HepG2 (cell line): ENCODE measurements around the gene NECTIN2. TPM values are rescaled to one million over a fixed set of nuclear protein-coding genes. Genes with fewer than 3 reads are reported as not detected.

Experiments used
- CSRNP1 ChIP-seq: sonication (generic); formaldehyde crosslinking; IDR thresholded peaks from 2 replicates; pipeline ENCODE4 v1.8.1; 2023; ENCODE audit warnings: mild to moderate bottlenecking, missing genetic modification reagents
- ERF ChIP-seq: IDR thresholded peaks from 2 replicates; pipeline ENCODE4 v1.6.1; 2018; ENCODE audit warnings: missing biosample characterization, missing genetic modification reagents
- FUBP1 ChIP-seq: sonication (generic); formaldehyde crosslinking; IDR thresholded peaks from 2 replicates; pipeline ENCODE4 v1.5.1; 2020; ENCODE audit warnings: missing genetic modification reagents, mild to moderate bottlenecking, borderline replicate concordance
- HES4 ChIP-seq: sonication (generic); formaldehyde crosslinking; IDR thresholded peaks from 2 replicates; pipeline ENCODE4 v1.9.0; 2021; ENCODE audit warnings: mild to moderate bottlenecking, missing genetic modification reagents, borderline replicate concordance
- ISL2 ChIP-seq: sonication (generic); formaldehyde crosslinking; IDR thresholded peaks from 2 replicates; pipeline ENCODE4 v1.5.0; 2020; ENCODE audit warnings: missing genetic modification reagents
- KDM2A ChIP-seq: sonication (generic); formaldehyde crosslinking; IDR thresholded peaks from 2 replicates; pipeline ENCODE4 v1.4.0; 2020; ENCODE audit warnings: low read depth, missing genetic modification reagents, borderline replicate concordance
- MLXIP ChIP-seq: sonication (generic); formaldehyde crosslinking; IDR thresholded peaks from 2 replicates; pipeline ENCODE4 v1.9.0; 2021; ENCODE audit warnings: missing genetic modification reagents, borderline replicate concordance
- RFXAP ChIP-seq: sonication (generic); formaldehyde crosslinking; IDR thresholded peaks from 2 replicates; pipeline ENCODE4 v1.4.0; 2020; ENCODE audit warnings: missing genetic modification reagents, borderline replicate concordance
- SIX1 ChIP-seq: sonication (generic); formaldehyde crosslinking; IDR thresholded peaks from 2 replicates; pipeline ENCODE4 v1.4.0; 2020; ENCODE audit warnings: missing genetic modification reagents, borderline replicate concordance
- SUZ12 ChIP-seq: fragments of 150-350 bp; IDR thresholded peaks from 2 replicates; pipeline ENCODE4 v1.6.1; 2014; ENCODE audit warnings: low read depth, low read length
- ZBTB26 ChIP-seq: IDR thresholded peaks from 2 replicates; pipeline ENCODE4 v1.6.1; 2016; ENCODE audit warnings: missing compliant biosample characterization, missing genetic modification reagents, borderline replicate concordance
- ZBTB4 ChIP-seq: sonication (generic); formaldehyde crosslinking; IDR thresholded peaks from 2 replicates; pipeline ENCODE4 v1.4.0; 2020; ENCODE audit warnings: missing genetic modification reagents, mild to moderate bottlenecking, borderline replicate concordance
- ZMYM3 ChIP-seq: sonication (generic); formaldehyde crosslinking; IDR thresholded peaks from 2 replicates; pipeline ENCODE4 v1.5.1; 2020; ENCODE audit warnings: mild to moderate bottlenecking, missing genetic modification reagents
- ZNF746 ChIP-seq: sonication (generic); formaldehyde crosslinking; IDR thresholded peaks from 2 replicates; pipeline ENCODE4 v1.8.0; 2022; ENCODE audit warnings: mild to moderate bottlenecking, missing genetic modification reagents
- polyA plus RNA-seq, 8 experiments: library from polyadenylated mRNA; depleted of rRNA in 3 of 8; stranded (reverse) in 7 of 8; unstranded in 1 of 8; fragments of >200 nt; fragmentation: Illumina TruSeq in 4 of 8; extraction: Trizol in 4 of 8; gene quantifications; 2 replicates each; pipeline versions ENCODE4 v1.2.1 to v1.2.3, GENCODE V29; 2011 to 2016; ENCODE audit warnings: low read depth in 4 of 8, missing spikeins in 1 of 8, mixed read lengths in 1 of 8; ENCODE audit not compliant: insufficient read depth in 1 of 8
- total RNA-seq, 5 experiments: library from RNA; depleted of rRNA; stranded (reverse); fragments of >200 nt; fragmentation: Illumina TruSeq; extraction: Trizol; gene quantifications; 2 replicates each; pipeline ENCODE4 v1.2.3, GENCODE V29; 2016; ENCODE audit warnings: low read depth in 1 of 5

NECTIN2 gene
- total and polyA plus RNA-seq, 2 of the 13 experiments (the other 11 are each of a cell fraction or from before 2014, with no cell fraction given) = 75.4 to 114 TPM

- TF ChIP-seq ZNF746 (CRISPR knock-in tag) (0 out of 2 replicates have a peak, but pooled peaks have one; percentile 34), ZBTB26 (CRISPR knock-in tag) (peak; percentile 39; the same call in 1 of the 2 replicates), FUBP1 (CRISPR knock-in tag) (no peak), RFXAP (CRISPR knock-in tag) (peak; percentile 78), KDM2A (CRISPR knock-in tag) (peak; percentile 91), ERF (CRISPR knock-in tag) (peak; percentile 71; the same call in 1 of the 2 replicates), SIX1 (CRISPR knock-in tag) (no peak), HES4 (no peak), CSRNP1 (CRISPR knock-in tag) (peak; percentile 40; the same call in 1 of the 2 replicates), ZBTB4 (CRISPR knock-in tag) (no peak), ZMYM3 (no peak), ISL2 (CRISPR knock-in tag) (peak; percentile 28; the same call in 1 of the 2 replicates), MLXIP (CRISPR knock-in tag) (no peak), SUZ12 (peak; percentile 57)
These were observed 44.4 kb downstream of the NECTIN2 start (continued) for GRCh38 chr19:44890366-44891015.
